ENCODE results near the gene AP4M1.
"Not testable (repeated sequence)": the region's sequence is repeated elsewhere in the genome, so short reads cannot be mapped to it uniquely, and the experiment has no call there.

Gene AP4M1

GRCh38 chr7:100132697-100133151, 31.3 kb downstream of the AP4M1 start:
- peak; percentile 77 for DNase-seq (ENCODE audit: low spot score)

GRCh38 chr7:100137851-100138760, 36.7 kb downstream of the AP4M1 start:
- DNase-seq (ENCODE audit: low spot score) = no peak

GRCh38 chr7:100141555-100141949, 40.1 kb downstream of the AP4M1 start:
- DNase-seq (ENCODE audit: low spot score) = no peak

- no peak for DNase-seq (ENCODE audit: low spot score)
These were observed 41.0 kb downstream of the AP4M1 start for GRCh38 chr7:100142461-100142860.

- DNase-seq (ENCODE audit: low spot score) = not testable (repeated sequence)
These were observed 44.9 kb downstream of the AP4M1 start for GRCh38 chr7:100146350-100146749.

- DNase-seq (ENCODE audit: low spot score) = no peak
These were observed 45.8 kb downstream of the AP4M1 start for GRCh38 chr7:100147278-100147677.

- DNase-seq (ENCODE audit: low spot score) = no peak
These were observed 46.7 kb downstream of the AP4M1 start for GRCh38 chr7:100148225-100148558.

- DNase-seq (ENCODE audit: low spot score) = peak; percentile 98
These were observed 47.3 kb downstream of the AP4M1 start, which contains the start of gene LAMTOR4 for GRCh38 chr7:100148559-100149328. LAMTOR4 (plus strand) TSS chr7:100148918; CDS start chr7:100148973, 55 bp downstream.

GRCh38 chr7:100152404-100152803, 51.0 kb downstream of the AP4M1 start:
- DNase-seq (ENCODE audit: low spot score) = no peak

- no peak for DNase-seq (ENCODE audit: low spot score)
These were observed 51.7 kb downstream of the AP4M1 start for GRCh38 chr7:100152937-100153666.

- no peak for DNase-seq (ENCODE audit: low spot score)
These were observed 52.5 kb downstream of the AP4M1 start for GRCh38 chr7:100153708-100154535.

GRCh38 chr7:100154651-100155491, 53.4 kb downstream of the AP4M1 start:
- DNase-seq (ENCODE audit: low spot score) = no peak

GRCh38 chr7:100155553-100156317, 54.3 kb downstream of the AP4M1 start:
- no peak for DNase-seq (ENCODE audit: low spot score)

- no peak for DNase-seq (ENCODE audit: low spot score)
These were observed 55.1 kb downstream of the AP4M1 start for GRCh38 chr7:100156331-100157068.

GRCh38 chr7:100157069-100157333, 55.6 kb downstream of the AP4M1 start:
- no peak for DNase-seq (ENCODE audit: low spot score)

- DNase-seq (ENCODE audit: low spot score) = no peak
These were observed 56.1 kb downstream of the AP4M1 start for GRCh38 chr7:100157334-100158228.
